ENCODE results near the gene NOS3.
"Not testable (repeated sequence)": the region's sequence is repeated elsewhere in the genome, so short reads cannot be mapped to it uniquely, and the experiment has no call there.

NOS3 gene

GRCh38 chr7:151039850-151040548 is 49.2 kb downstream of the NOS3 start:
- no peak for DNase-seq

- no peak for DNase-seq
Measured at GRCh38 chr7:151040616-151041375, 50.0 kb downstream of the NOS3 start.

GRCh38 chr7:151043449-151043848 is 52.6 kb downstream of the NOS3 start:
- DNase-seq, result not testable (repeated sequence)

- no peak for DNase-seq
Measured at GRCh38 chr7:151043959-151044358, 53.1 kb downstream of the NOS3 start.

- DNase-seq, result no peak
Measured at GRCh38 chr7:151045262-151045661, 54.4 kb downstream of the NOS3 start.

- DNase-seq, result no peak
Measured at GRCh38 chr7:151045967-151046366, 55.1 kb downstream of the NOS3 start.

GRCh38 chr7:151046603-151047573 is 56.1 kb downstream of the NOS3 start:
- DNase-seq, result no peak

GRCh38 chr7:151047976-151048815 is 57.4 kb downstream of the NOS3 start, which contains the start of gene ASIC3:
ASIC3 (plus strand) TSS chr7:151048531; CDS start chr7:151048886, 355 bp downstream.
- no peak for DNase-seq

GRCh38 chr7:151048911-151049463 is 58.2 kb downstream of the NOS3 start:
- DNase-seq, result no peak

GRCh38 chr7:151051108-151051507 is 60.3 kb downstream of the NOS3 start:
- peak; percentile 72 for DNase-seq

GRCh38 chr7:151053096-151053495 is 62.3 kb downstream of the NOS3 start:
- DNase-seq, result no peak

- no peak for DNase-seq
Measured at GRCh38 chr7:151053751-151054150, 62.9 kb downstream of the NOS3 start.

GRCh38 chr7:151056283-151056665 is 65.5 kb downstream of the NOS3 start:
- DNase-seq, result no peak

- no peak for DNase-seq
Measured at GRCh38 chr7:151056666-151057505, 66.1 kb downstream of the NOS3 start.

GRCh38 chr7:151057506-151057988 is 66.7 kb downstream of the NOS3 start, which contains the start of gene CDK5:
CDK5 (minus strand) TSS chr7:151057897; CDS start chr7:151057848, 49 bp downstream.
- peak; percentile 68 for DNase-seq

GRCh38 chr7:151057989-151058780 is 67.4 kb downstream of the NOS3 start:
- peak; percentile 95 for DNase-seq

GRCh38 chr7:151058781-151059366 is 68.1 kb downstream of the NOS3 start:
- no peak for DNase-seq

- DNase-seq, result peak; percentile 85
Measured at GRCh38 chr7:151059367-151060112, 68.7 kb downstream of the NOS3 start, which contains the start of gene SLC4A2. SLC4A2 (plus strand) TSS chr7:151059589; CDS start chr7:151061988, 2,399 bp downstream.

- DNase-seq, result no peak
Measured at GRCh38 chr7:151060113-151060415, 69.2 kb downstream of the NOS3 start.
